ENCODE results near the gene NAT14. TPM values are rescaled to one million over a fixed set of nuclear protein-coding genes. Genes with fewer than 3 reads are reported as not detected.
A peak's percentile ranks its signal among the peaks of the same experiment; 100 is the strongest.

Gene NAT14
- total RNA-seq, 1 experiment from 2014 or later: 17.5 TPM

DNA sequence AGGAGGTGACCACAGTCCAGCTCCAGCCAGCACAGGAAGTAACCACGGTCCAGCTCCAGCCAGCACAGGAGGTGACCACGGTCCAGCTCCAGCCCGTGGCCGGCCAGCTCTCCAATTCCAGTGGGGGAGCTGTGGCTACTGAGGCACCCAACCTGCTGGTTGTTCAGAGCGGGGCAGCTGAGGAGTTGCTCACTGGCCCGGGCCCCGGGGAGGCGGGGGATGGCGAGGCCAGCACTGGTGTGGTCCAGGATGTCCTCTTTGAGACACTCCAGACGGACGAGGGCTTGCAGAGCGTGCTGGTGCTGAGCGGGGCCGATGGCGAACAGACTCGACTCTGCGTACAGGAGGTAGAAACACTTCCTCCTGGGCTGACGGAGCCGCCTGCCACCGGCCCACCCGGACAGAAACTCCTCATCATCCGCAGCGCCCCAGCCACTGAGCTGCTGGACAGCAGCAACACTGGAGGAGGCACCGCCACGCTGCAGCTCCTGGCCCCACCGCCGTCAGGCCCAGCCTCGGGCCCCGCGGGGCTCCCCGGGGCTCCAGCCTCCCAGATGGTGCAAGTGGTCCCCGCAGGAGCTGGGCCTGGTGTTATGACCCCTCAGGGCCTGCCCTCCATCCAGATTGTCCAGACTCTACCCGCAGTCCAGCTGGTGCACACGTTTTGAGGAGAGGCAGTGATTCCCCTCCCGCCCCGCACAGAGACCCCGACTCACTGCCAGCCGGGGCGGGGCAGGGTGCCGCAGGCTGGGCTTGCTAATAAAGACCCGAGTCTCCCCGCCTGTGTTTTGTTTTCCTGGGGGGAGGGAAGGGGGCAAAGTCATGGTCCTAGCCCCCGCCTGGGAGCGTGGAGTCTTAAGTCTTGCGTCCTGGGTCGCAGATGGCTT, 1.0 kb upstream of the NAT14 start:
- Histone ChIP-seq H3K9ac (ENCODE audit: low read length) (peak overlapping the region; percentile 68; the same call in 1 of the 2 replicates), H3K4me3 (ENCODE audit: low read length) (peak overlapping the region; percentile 72; the same call in 1 of the 2 replicates), H3K9me2 (replicated peaks; ENCODE audit: low read length) (no peaks in the 10 kb centered on the region), H3K36me3 (ENCODE audit: low read depth, low read length) (no peaks in the 10 kb centered on the region), H3K27ac (ENCODE audit: low read length) (no peak overlapping the region), H3K4me1 (ENCODE audit: insufficient read depth, low read length) (peaks cover 33% of the 10 kb centered on the region), H3K27me3 (ENCODE audit: low read length) (no peaks in the 10 kb centered on the region), H2AFZ (ENCODE audit: low read length) (no peak overlapping the region; the same call in 1 of the 2 replicates), H3K9me3 (ENCODE audit: low read length) (no peaks in the 10 kb centered on the region), H4K20me1 (ENCODE audit: low read length) (no peaks in the 10 kb centered on the region), H3K79me2 (ENCODE audit: low read length) (peaks cover 10% of the 10 kb centered on the region; the same call in 1 of the 2 replicates), H3K4me2 (ENCODE audit: low read length) (peak overlapping the region; percentile 84), H3F3A (ENCODE audit: low read length, unreplicated experiment) (peaks cover 3% of the 10 kb centered on the region)
- POLR2A ChIA-PET (ENCODE audit: unreplicated experiment): interaction anchor here (0.6 kb wide), 2 partner anchors 225 to 319 kb away, joined by 3 to 6 read pairs; partner anchors contain the start of gene PPP6R1
- intact Hi-C loops (cut with micrococcal nuclease): no loop called here
- ATAC-seq (no peak), DNase-seq (no peak)
- no TSS peak for BruUV-seq (replicated peaks)
- CTCF ChIA-PET: interaction anchor here (1.3 to 1.6 kb wide), 2 partner anchors 16 to 20 kb away, joined by 3 to 4 read pairs; no protein-coding TSS in a partner anchor
- TF ChIP-seq EZH2 (IDR thresholded peaks at IDR 0.05; ENCODE audit: low read length, unreplicated experiment) (no peak), EZH2phosphoT487 (IDR thresholded peaks at IDR 0.05; ENCODE audit: borderline replicate concordance, low read length) (no peak)
- TF ChIP-seq, protein P1, sequence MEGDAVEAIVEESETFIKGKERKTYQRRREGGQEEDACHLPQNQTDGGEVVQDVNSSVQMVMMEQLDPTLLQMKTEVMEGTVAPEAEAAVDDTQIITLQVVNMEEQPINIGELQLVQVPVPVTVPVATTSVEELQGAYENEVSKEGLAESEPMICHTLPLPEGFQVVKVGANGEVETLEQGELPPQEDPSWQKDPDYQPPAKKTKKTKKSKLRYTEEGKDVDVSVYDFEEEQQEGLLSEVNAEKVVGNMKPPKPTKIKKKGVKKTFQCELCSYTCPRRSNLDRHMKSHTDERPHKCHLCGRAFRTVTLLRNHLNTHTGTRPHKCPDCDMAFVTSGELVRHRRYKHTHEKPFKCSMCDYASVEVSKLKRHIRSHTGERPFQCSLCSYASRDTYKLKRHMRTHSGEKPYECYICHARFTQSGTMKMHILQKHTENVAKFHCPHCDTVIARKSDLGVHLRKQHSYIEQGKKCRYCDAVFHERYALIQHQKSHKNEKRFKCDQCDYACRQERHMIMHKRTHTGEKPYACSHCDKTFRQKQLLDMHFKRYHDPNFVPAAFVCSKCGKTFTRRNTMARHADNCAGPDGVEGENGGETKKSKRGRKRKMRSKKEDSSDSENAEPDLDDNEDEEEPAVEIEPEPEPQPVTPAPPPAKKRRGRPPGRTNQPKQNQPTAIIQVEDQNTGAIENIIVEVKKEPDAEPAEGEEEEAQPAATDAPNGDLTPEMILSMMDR (conservative IDR thresholded peaks at IDR 0.05; ENCODE audit: low read depth, low read length): no peak

DNA sequence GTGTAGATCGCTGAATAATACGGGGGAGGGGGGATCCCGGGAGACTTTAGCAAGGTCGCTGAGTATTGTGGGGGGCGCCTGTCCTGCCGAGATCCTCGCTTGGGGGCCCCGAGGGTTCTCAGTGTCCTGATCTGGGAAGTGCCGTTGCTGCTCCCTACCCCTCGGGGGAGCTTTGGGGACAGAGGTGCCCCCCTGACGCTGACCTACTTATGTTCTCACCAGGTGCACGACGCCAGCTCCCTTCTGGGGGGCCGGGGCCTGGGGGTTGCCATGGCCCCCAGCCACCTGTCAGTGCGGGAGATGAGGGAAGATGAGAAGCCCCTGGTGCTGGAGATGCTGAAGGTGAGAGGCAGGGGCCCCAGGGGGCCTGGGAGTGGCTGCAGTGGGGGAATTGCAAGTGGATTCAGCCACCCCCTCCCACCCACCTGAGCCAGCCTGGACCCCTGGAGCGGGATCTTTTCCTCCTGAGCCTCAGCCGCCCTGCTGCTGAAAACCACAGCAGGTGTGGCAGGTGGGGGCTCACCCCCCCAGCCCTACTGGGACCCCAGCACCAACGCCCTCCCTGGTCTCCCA, 537 bp downstream of the NAT14 start:
- TF ChIP-seq EZH2 (IDR thresholded peaks at IDR 0.05; ENCODE audit: low read length, unreplicated experiment) (no peak), EZH2phosphoT487 (IDR thresholded peaks at IDR 0.05; ENCODE audit: borderline replicate concordance, low read length) (no peak)
- TF ChIP-seq, protein P1 (conservative IDR thresholded peaks at IDR 0.05; ENCODE audit: low read depth, low read length): no peak
- Histone ChIP-seq H3K27ac (ENCODE audit: low read length) (0 out of 2 replicates have a peak overlapping the region, but pooled peaks have one; percentile 7), H3K79me2 (ENCODE audit: low read length) (no peaks in the 10 kb centered on the region), H4K20me1 (ENCODE audit: low read length) (no peaks in the 10 kb centered on the region), H3K27me3 (ENCODE audit: low read length) (no peaks in the 10 kb centered on the region), H3K9ac (ENCODE audit: low read length) (peak overlapping the region; percentile 68), H3K4me1 (ENCODE audit: insufficient read depth, low read length) (peaks cover 33% of the 10 kb centered on the region), H3K36me3 (ENCODE audit: low read depth, low read length) (no peaks in the 10 kb centered on the region), H3K9me3 (ENCODE audit: low read length) (no peaks in the 10 kb centered on the region), H3K9me2 (replicated peaks; ENCODE audit: low read length) (no peaks in the 10 kb centered on the region), H3K4me3 (ENCODE audit: low read length) (peak overlapping the region; percentile 72), H2AFZ (ENCODE audit: low read length) (peak overlapping the region; percentile 55), H3F3A (ENCODE audit: low read length, unreplicated experiment) (peaks cover 3% of the 10 kb centered on the region), H3K4me2 (ENCODE audit: low read length) (peak overlapping the region; percentile 84)
- TSS peak; percentile 61 for BruUV-seq (replicated peaks)
- ChIA-PET POLR2A (ENCODE audit: unreplicated experiment) (interaction anchor here (0.5 kb wide), 1 partner anchor 1055 kb away, joined by 4 read pairs; no protein-coding TSS in a partner anchor), CTCF (interaction anchor here (1.3 to 1.6 kb wide), 2 partner anchors 18 kb away, joined by 3 to 4 read pairs; no protein-coding TSS in a partner anchor)
- ATAC-seq (no peak), DNase-seq (no peak)
- intact Hi-C loops (cut with micrococcal nuclease): no loop called here

Data from PC-3 (cell line).